DOHH2 (cell line): ENCODE data around the gene TOMM34.

Source experiments
- CTCF ChIP-seq: fragments of 200-600 bp; sonication (generic); IDR thresholded peaks from one replicate; pipeline ENCODE4 v1.5.1; 2014; ENCODE audit warnings: antibody characterized with exemption, mild to moderate bottlenecking, low read depth, low read length; ENCODE audit not compliant: poor library complexity, severe bottlenecking
- EZH2phosphoT487 ChIP-seq: fragments of 200-600 bp; sonication (generic); IDR thresholded peaks from 2 replicates; pipeline ENCODE4 v1.6.1; 2017; ENCODE audit warnings: borderline replicate concordance, mild to moderate bottlenecking, antibody characterized with exemption, low read length, moderate library complexity, mixed read lengths

DNA sequence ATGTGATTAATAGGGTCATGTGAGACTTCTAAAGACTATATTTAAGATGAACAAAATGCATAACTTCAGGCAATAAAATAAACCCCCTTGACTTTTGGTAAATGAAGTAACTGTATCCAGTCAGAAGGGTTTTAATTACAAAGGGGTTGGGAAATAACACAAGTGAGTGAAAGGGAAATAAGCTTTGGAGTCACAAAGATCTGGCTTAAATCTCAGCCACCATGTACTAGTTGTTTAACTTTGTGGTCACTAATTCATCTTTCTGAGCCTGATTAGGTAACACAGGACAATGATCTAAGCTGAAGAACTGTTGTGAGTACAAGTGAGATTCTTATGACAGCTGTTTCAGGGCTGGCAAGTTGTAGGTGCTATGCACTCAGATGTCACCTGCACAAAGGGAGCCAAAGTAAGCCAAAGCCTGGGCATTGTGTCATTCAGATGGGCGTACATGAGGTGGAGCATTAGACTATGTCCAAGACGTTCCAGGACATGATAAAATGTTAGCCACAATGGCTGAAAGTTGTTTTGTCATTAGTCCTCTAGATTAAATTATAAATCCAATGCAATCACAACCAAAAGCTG lies 13.8 kb downstream of the TOMM34 start:
- no peak for TF ChIP-seq CTCF
- TF ChIP-seq EZH2phosphoT487: no peak
